Type B pancreatic cell (in vitro differentiated cells): ENCODE data around the gene CADPS. TPM values are rescaled to one million over a fixed set of nuclear protein-coding genes. Genes with fewer than 3 reads are reported as not detected.

ENCODE experiments used
- DNase-seq: peaks from one replicate; pipeline ENCODE4 v3.0.0; 2021; ENCODE audit warnings: mixed read lengths; ENCODE audit not compliant: unreplicated experiment; ENCODE audit errors: extremely low spot score
- H3K27ac Mint-ChIP-seq: 2 replicates; pipeline ENCODE4 v1.8.0; 2021; ENCODE audit warnings: mild to moderate bottlenecking, mixed read lengths
- H3K27me3 Mint-ChIP-seq: 2 replicates; pipeline ENCODE4 v1.8.0; 2021; ENCODE audit warnings: mixed read lengths
- H3K36me3 Mint-ChIP-seq: 2 replicates; pipeline ENCODE4 v1.8.0; 2021; ENCODE audit warnings: mixed read lengths
- H3K4me1 Mint-ChIP-seq: one replicate; pipeline ENCODE4 v1.8.0; 2021; ENCODE audit warnings: mixed read lengths; ENCODE audit not compliant: unreplicated experiment
- H3K4me3 Mint-ChIP-seq: 2 replicates; pipeline ENCODE4 v1.8.0; 2021; ENCODE audit warnings: mild to moderate bottlenecking, mixed read lengths
- H3K9me3 Mint-ChIP-seq: 2 replicates; pipeline ENCODE4 v1.8.0; 2021; ENCODE audit warnings: mixed read lengths
- total RNA-seq: library from RNA; stranded (reverse); gene quantifications from 2 replicates; pipeline ENCODE4 v1.2.1, GENCODE V29; 2021; ENCODE audit warnings: low replicate concordance
- TF ChIP-seq, protein P1 (sequence below): fragments of 200-600 bp; sonication (generic); conservative IDR thresholded peaks from 2 replicates; pipeline ENCODE4 v1.5.0; 2021; ENCODE audit warnings: antibody characterized with exemption, mild to moderate bottlenecking

The CADPS gene
- total RNA-seq, 1 donor from 2014 or later: 21.6 TPM

GRCh38 chr3:62439978-62440377, 435.2 kb downstream of the CADPS start:
- Mint-ChIP-seq H3K4me3 (no peak overlapping the region), H3K4me1 (no peaks in the 10 kb centered on the region), H3K27me3 (peaks cover 44% of the 10 kb centered on the region), H3K36me3 (no peaks in the 10 kb centered on the region), H3K27ac (no peak overlapping the region), H3K9me3 (no peaks in the 10 kb centered on the region)
- TF ChIP-seq, protein P1, sequence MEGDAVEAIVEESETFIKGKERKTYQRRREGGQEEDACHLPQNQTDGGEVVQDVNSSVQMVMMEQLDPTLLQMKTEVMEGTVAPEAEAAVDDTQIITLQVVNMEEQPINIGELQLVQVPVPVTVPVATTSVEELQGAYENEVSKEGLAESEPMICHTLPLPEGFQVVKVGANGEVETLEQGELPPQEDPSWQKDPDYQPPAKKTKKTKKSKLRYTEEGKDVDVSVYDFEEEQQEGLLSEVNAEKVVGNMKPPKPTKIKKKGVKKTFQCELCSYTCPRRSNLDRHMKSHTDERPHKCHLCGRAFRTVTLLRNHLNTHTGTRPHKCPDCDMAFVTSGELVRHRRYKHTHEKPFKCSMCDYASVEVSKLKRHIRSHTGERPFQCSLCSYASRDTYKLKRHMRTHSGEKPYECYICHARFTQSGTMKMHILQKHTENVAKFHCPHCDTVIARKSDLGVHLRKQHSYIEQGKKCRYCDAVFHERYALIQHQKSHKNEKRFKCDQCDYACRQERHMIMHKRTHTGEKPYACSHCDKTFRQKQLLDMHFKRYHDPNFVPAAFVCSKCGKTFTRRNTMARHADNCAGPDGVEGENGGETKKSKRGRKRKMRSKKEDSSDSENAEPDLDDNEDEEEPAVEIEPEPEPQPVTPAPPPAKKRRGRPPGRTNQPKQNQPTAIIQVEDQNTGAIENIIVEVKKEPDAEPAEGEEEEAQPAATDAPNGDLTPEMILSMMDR: no peak
- DNase-seq: no peak

GRCh38 chr3:62439176-62439813, 435.9 kb downstream of the CADPS start:
- Mint-ChIP-seq H3K4me1 (no peaks in the 10 kb centered on the region), H3K9me3 (no peaks in the 10 kb centered on the region), H3K4me3 (no peak overlapping the region), H3K27ac (no peak overlapping the region), H3K27me3 (peaks cover 49% of the 10 kb centered on the region), H3K36me3 (no peaks in the 10 kb centered on the region)
- TF ChIP-seq, protein P1: no peak
- DNase-seq: no peak

- Mint-ChIP-seq H3K4me1 (no peaks in the 10 kb centered on the region), H3K9me3 (no peaks in the 10 kb centered on the region), H3K4me3 (no peak overlapping the region), H3K36me3 (no peaks in the 10 kb centered on the region), H3K27ac (no peak overlapping the region), H3K27me3 (peaks cover 60% of the 10 kb centered on the region)
- no peak for DNase-seq
- TF ChIP-seq, protein P1: no peak
Observed at GRCh38 chr3:62436785-62437184, 438.4 kb downstream of the CADPS start.

DNA sequence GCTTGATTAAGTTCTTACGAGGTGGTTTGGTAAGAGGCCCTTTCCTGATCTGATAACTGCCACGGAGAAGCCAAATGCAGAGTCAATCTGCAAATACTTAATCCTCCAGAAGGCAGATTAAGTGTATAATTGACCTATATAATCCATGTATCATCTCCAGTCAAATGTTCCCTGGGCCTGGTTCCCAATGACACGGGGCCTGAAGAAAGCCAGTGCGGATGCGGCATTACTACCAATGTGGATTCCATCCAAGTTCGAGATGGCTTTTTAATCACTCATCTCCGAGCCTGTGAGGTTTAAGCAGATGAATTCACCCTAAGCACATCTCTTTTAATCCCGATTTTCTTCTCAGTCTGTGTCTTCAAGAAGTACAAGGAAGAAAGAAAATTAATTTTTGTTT, 441.8 kb downstream of the CADPS start:
- Mint-ChIP-seq H3K36me3 (no peaks in the 10 kb centered on the region), H3K27ac (no peak overlapping the region), H3K9me3 (no peaks in the 10 kb centered on the region), H3K4me3 (no peak overlapping the region), H3K4me1 (peaks cover 7% of the 10 kb centered on the region), H3K27me3 (peaks cover 63% of the 10 kb centered on the region)
- DNase-seq: no peak
- TF ChIP-seq, protein P1: no peak

DNA sequence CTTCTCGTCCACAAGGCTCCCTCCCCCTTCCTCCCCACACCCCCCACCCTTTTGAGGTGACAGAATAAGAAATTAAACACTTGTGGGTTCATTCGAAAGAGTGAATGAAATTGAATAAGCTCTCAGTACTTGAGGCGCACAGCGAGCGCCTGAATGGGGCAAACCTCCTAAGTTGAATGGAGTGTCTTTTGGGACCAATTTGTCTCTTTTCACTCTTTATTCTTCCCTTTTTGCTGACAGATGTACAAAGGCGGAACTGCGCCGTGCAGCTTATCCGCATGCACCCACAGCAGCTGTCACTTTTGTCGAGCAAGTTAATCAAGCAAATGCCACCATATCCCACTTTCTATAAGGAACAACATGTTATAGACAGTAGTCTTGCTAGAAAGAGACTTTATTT, 454.0 kb downstream of the CADPS start:
- Mint-ChIP-seq H3K9me3 (no peaks in the 10 kb centered on the region), H3K27me3 (peaks cover 39% of the 10 kb centered on the region), H3K4me3 (no peak overlapping the region), H3K36me3 (no peaks in the 10 kb centered on the region), H3K27ac (no peak overlapping the region), H3K4me1 (peaks cover 4% of the 10 kb centered on the region)
- TF ChIP-seq, protein P1: no peak
- DNase-seq: no peak
